Stimulated activated naive CD4-positive, alpha-beta T cell (primary cell): ENCODE data around the gene UBE3B.

Source experiments
- DNase-seq, 6 experiments: peaks; one replicate each; lab custom pipeline; 2025; lab: John Stamatoyannopoulos, UW

UBE3B gene

GRCh38 chr12:109475993-109476806, 1.2 kb upstream of the UBE3B start:
- no peak for DNase-seq

GRCh38 chr12:109476807-109477184, 638 bp upstream of the UBE3B start:
- DNase-seq = no peak

- DNase-seq = no peak
Measured at GRCh38 chr12:109477963-109478315, 505 bp downstream of the UBE3B start.

- DNase-seq = no peak
Measured at GRCh38 chr12:109479761-109480160, 2.3 kb downstream of the UBE3B start.

- no peak for DNase-seq
Measured at GRCh38 chr12:109480356-109480755, 2.9 kb downstream of the UBE3B start.

GRCh38 chr12:109481863-109482262, 4.4 kb downstream of the UBE3B start:
- DNase-seq = no peak

GRCh38 chr12:109482491-109482890, 5.1 kb downstream of the UBE3B start:
- no peak for DNase-seq

- no peak for DNase-seq
Measured at GRCh38 chr12:109482894-109483293, 5.5 kb downstream of the UBE3B start.

GRCh38 chr12:109483346-109483745, 5.9 kb downstream of the UBE3B start:
- no peak for DNase-seq

- DNase-seq = no peak
Measured at GRCh38 chr12:109485201-109485600, 7.8 kb downstream of the UBE3B start.

GRCh38 chr12:109487181-109488050, 10.0 kb downstream of the UBE3B start:
- no peak for DNase-seq

- DNase-seq = no peak
Measured at GRCh38 chr12:109488051-109488665, 10.7 kb downstream of the UBE3B start.

- DNase-seq = no peak
Measured at GRCh38 chr12:109489016-109489954, 11.9 kb downstream of the UBE3B start.

- DNase-seq = no peak
Measured at GRCh38 chr12:109489955-109490565, 12.6 kb downstream of the UBE3B start.

- DNase-seq = no peak
Measured at GRCh38 chr12:109491671-109492070, 14.2 kb downstream of the UBE3B start.

GRCh38 chr12:109492371-109492770, 14.9 kb downstream of the UBE3B start:
- DNase-seq = no peak

GRCh38 chr12:109493090-109493489, 15.7 kb downstream of the UBE3B start:
- DNase-seq = no peak

- no peak for DNase-seq
Measured at GRCh38 chr12:109493938-109494337, 16.5 kb downstream of the UBE3B start.

- DNase-seq = no peak
Measured at GRCh38 chr12:109494348-109494881, 17.0 kb downstream of the UBE3B start.

GRCh38 chr12:109495012-109495411, 17.6 kb downstream of the UBE3B start:
- DNase-seq = no peak

- DNase-seq = no peak
Measured at GRCh38 chr12:109496306-109496705, 18.9 kb downstream of the UBE3B start.
